Measurements from ENCODE around the gene KBTBD13.
"Not testable (repeated sequence)": the region's sequence is repeated elsewhere in the genome, so short reads cannot be mapped to it uniquely, and the experiment has no call there.

The KBTBD13 gene

GRCh38 chr15:65069779-65070546 is 6.6 kb upstream of the KBTBD13 start:
- DNase-seq = no peak

GRCh38 chr15:65071381-65071811 is 5.2 kb upstream of the KBTBD13 start:
- DNase-seq = no peak

- no peak for DNase-seq
Observed at GRCh38 chr15:65072027-65072426, 4.5 kb upstream of the KBTBD13 start.

- DNase-seq = no peak
Observed at GRCh38 chr15:65072617-65073016, 3.9 kb upstream of the KBTBD13 start.

GRCh38 chr15:65074946-65075345 is 1.6 kb upstream of the KBTBD13 start:
- not testable (repeated sequence) for DNase-seq

- DNase-seq = not testable (repeated sequence)
Observed at GRCh38 chr15:65075607-65076395, 745 bp upstream of the KBTBD13 start.

- no peak for DNase-seq
Observed at GRCh38 chr15:65077291-65077980, 890 bp downstream of the KBTBD13 start.

- DNase-seq = no peak
Observed at GRCh38 chr15:65077981-65078352, 1.4 kb downstream of the KBTBD13 start.

- DNase-seq = no peak
Observed at GRCh38 chr15:65079580-65079979, 3.0 kb downstream of the KBTBD13 start.

- no peak for DNase-seq
Observed at GRCh38 chr15:65081270-65081669, 4.7 kb downstream of the KBTBD13 start.

GRCh38 chr15:65081758-65082157 is 5.2 kb downstream of the KBTBD13 start:
- DNase-seq = no peak

GRCh38 chr15:65082303-65082953 is 5.9 kb downstream of the KBTBD13 start:
- peak; percentile 6 for DNase-seq

- DNase-seq = no peak
Observed at GRCh38 chr15:65083262-65083701, 6.7 kb downstream of the KBTBD13 start.

- DNase-seq = no peak
Observed at GRCh38 chr15:65084500-65085206, 8.1 kb downstream of the KBTBD13 start.

- no peak for DNase-seq
Observed at GRCh38 chr15:65085207-65085753, 8.7 kb downstream of the KBTBD13 start.

- DNase-seq = peak; percentile 38
Observed at GRCh38 chr15:65085990-65086679, 9.6 kb downstream of the KBTBD13 start.

GRCh38 chr15:65086680-65087111 is 10.2 kb downstream of the KBTBD13 start:
- DNase-seq = no peak

GRCh38 chr15:65087411-65087810 is 10.9 kb downstream of the KBTBD13 start:
- DNase-seq = no peak

- DNase-seq = no peak
Observed at GRCh38 chr15:65087873-65088642, 11.5 kb downstream of the KBTBD13 start.

GRCh38 chr15:65088643-65089021 is 12.1 kb downstream of the KBTBD13 start:
- DNase-seq = no peak

Data from NCI-H146 (cell line).